Body of pancreas (tissue), 4 donors: ENCODE measurements around the gene UBASH3A.

Source experiments
- POLR2A ChIP-seq, 3 donors: fragments of 450-650 bp; IDR thresholded peaks; one replicate each; pipeline ENCODE4 v1.6.1; 2016; ENCODE audit warnings: antibody characterized with exemption in 3 of 3, mild to moderate bottlenecking in 2 of 3
- TF ChIP-seq, protein P1 (sequence below), 7 experiments: fragments of 450-650 bp in 4 of 7; fragments of 200-600 bp in 3 of 7; sonication (generic) in 3 of 7; IDR thresholded peaks; one replicate each; pipeline ENCODE4 v1.5.1; 2016 to 2019; ENCODE audit warnings: antibody characterized with exemption in 7 of 7

- TF ChIP-seq, protein P1, sequence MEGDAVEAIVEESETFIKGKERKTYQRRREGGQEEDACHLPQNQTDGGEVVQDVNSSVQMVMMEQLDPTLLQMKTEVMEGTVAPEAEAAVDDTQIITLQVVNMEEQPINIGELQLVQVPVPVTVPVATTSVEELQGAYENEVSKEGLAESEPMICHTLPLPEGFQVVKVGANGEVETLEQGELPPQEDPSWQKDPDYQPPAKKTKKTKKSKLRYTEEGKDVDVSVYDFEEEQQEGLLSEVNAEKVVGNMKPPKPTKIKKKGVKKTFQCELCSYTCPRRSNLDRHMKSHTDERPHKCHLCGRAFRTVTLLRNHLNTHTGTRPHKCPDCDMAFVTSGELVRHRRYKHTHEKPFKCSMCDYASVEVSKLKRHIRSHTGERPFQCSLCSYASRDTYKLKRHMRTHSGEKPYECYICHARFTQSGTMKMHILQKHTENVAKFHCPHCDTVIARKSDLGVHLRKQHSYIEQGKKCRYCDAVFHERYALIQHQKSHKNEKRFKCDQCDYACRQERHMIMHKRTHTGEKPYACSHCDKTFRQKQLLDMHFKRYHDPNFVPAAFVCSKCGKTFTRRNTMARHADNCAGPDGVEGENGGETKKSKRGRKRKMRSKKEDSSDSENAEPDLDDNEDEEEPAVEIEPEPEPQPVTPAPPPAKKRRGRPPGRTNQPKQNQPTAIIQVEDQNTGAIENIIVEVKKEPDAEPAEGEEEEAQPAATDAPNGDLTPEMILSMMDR (IDR thresholded peaks at IDR 0.05) = no peak
- TF ChIP-seq POLR2A (IDR thresholded peaks at IDR 0.05) = no peak
Measured at GRCh38 chr21:42377211-42377950, 26.3 kb upstream of the UBASH3A start.
